HepG2 (cell line): Measurements from ENCODE around the gene ABHD15. TPM values are rescaled to one million over a fixed set of nuclear protein-coding genes. Genes with fewer than 3 reads are reported as not detected.

Experiments used
- GABPA ChIP-seq, 2 experiments: IDR thresholded peaks; 2 replicates each; pipeline ENCODE4 v1.6.1; 2011 to 2016; ENCODE audit warnings: low read depth in 2 of 2, low read length in 1 of 2, missing biosample characterization in 1 of 2, missing genetic modification characterization in 1 of 2
- HES4 ChIP-seq: sonication (generic); formaldehyde crosslinking; IDR thresholded peaks from 2 replicates; pipeline ENCODE4 v1.9.0; 2021; ENCODE audit warnings: mild to moderate bottlenecking, missing genetic modification reagents, borderline replicate concordance
- KDM5B ChIP-seq: sonication (generic); formaldehyde crosslinking; IDR thresholded peaks from 2 replicates; pipeline ENCODE4 v1.4.0; 2020; ENCODE audit warnings: missing genetic modification reagents, mild to moderate bottlenecking, borderline replicate concordance
- KMT2B ChIP-seq: IDR thresholded peaks from 2 replicates; pipeline ENCODE4 v1.6.1; 2016; ENCODE audit warnings: missing genetic modification reagents, missing compliant biosample characterization
- RARA ChIP-seq: IDR thresholded peaks from 2 replicates; pipeline ENCODE4 v1.6.1; 2016; ENCODE audit warnings: missing genetic modification reagents, missing compliant biosample characterization
- SNRNP70 ChIP-seq: fragments of 200-400 bp; formaldehyde crosslinking; IDR thresholded peaks from 2 replicates; pipeline ENCODE4 v1.6.1; 2017; ENCODE audit warnings: mild to moderate bottlenecking, low read depth, low read length, moderate library complexity
- SUZ12 ChIP-seq: fragments of 150-350 bp; IDR thresholded peaks from 2 replicates; pipeline ENCODE4 v1.6.1; 2014; ENCODE audit warnings: low read depth, low read length
- ZBTB33 ChIP-seq: sonication (generic); formaldehyde crosslinking; IDR thresholded peaks from 2 replicates; pipeline ENCODE4 v1.4.0; 2020; ENCODE audit warnings: missing genetic modification reagents
- ZBTB8A ChIP-seq: sonication (generic); formaldehyde crosslinking; IDR thresholded peaks from 2 replicates; pipeline ENCODE4 v1.4.0; 2020; ENCODE audit warnings: mild to moderate bottlenecking, low read depth, missing genetic modification reagents, borderline replicate concordance
- ZNF142 ChIP-seq: sonication (generic); formaldehyde crosslinking; IDR thresholded peaks from 2 replicates; pipeline ENCODE4 v1.4.0; 2020; ENCODE audit warnings: missing genetic modification reagents
- ZNF17 ChIP-seq: sonication (generic); formaldehyde crosslinking; IDR thresholded peaks from 2 replicates; pipeline ENCODE4 v1.5.0; 2020; ENCODE audit warnings: mild to moderate bottlenecking, missing genetic modification reagents
- ZNF343 ChIP-seq: sonication (generic); formaldehyde crosslinking; IDR thresholded peaks from 2 replicates; pipeline ENCODE4 v1.4.0; 2020; ENCODE audit warnings: mild to moderate bottlenecking, missing genetic modification reagents
- ZNF574 ChIP-seq: sonication (generic); formaldehyde crosslinking; IDR thresholded peaks from 2 replicates; pipeline ENCODE4 v1.4.0; 2020; ENCODE audit warnings: missing genetic modification reagents
- ZNF580 ChIP-seq: IDR thresholded peaks from 2 replicates; pipeline ENCODE4 v1.6.1; 2016; ENCODE audit warnings: low read depth, borderline replicate concordance
- ZNF629 ChIP-seq: sonication (generic); formaldehyde crosslinking; conservative IDR thresholded peaks from 2 replicates; pipeline ENCODE4 v1.5.0; 2020; ENCODE audit warnings: missing genetic modification reagents
- ZNF780A ChIP-seq: sonication (generic); formaldehyde crosslinking; IDR thresholded peaks from 2 replicates; pipeline ENCODE4 v1.8.0; 2022; ENCODE audit warnings: mild to moderate bottlenecking, missing genetic modification reagents, moderate library complexity
- ZNF781 ChIP-seq: sonication (generic); formaldehyde crosslinking; IDR thresholded peaks from 2 replicates; pipeline ENCODE4 v1.5.1; 2020; ENCODE audit warnings: borderline replicate concordance, mild to moderate bottlenecking, missing genetic modification reagents; ENCODE audit errors: not compliant biosample characterization
- polyA plus RNA-seq, 8 experiments: library from polyadenylated mRNA; depleted of rRNA in 3 of 8; stranded (reverse) in 7 of 8; unstranded in 1 of 8; fragments of >200 nt; fragmentation: Illumina TruSeq in 4 of 8; extraction: Trizol in 4 of 8; gene quantifications; 2 replicates each; pipeline versions ENCODE4 v1.2.1 to v1.2.3, GENCODE V29; 2011 to 2016; ENCODE audit warnings: low read depth in 4 of 8, missing spikeins in 1 of 8, mixed read lengths in 1 of 8; ENCODE audit not compliant: insufficient read depth in 1 of 8
- total RNA-seq, 5 experiments: library from RNA; depleted of rRNA; stranded (reverse); fragments of >200 nt; fragmentation: Illumina TruSeq; extraction: Trizol; gene quantifications; 2 replicates each; pipeline ENCODE4 v1.2.3, GENCODE V29; 2016; ENCODE audit warnings: low read depth in 1 of 5

Gene ABHD15
- total and polyA plus RNA-seq, 2 of the 13 experiments (the other 11 are each of a cell fraction or from before 2014, with no cell fraction given): 2.4 to 7.7 TPM

GRCh38 chr17:29567554-29568330 is 905 bp upstream of the ABHD15 start (continued):
- no peak for TF ChIP-seq ZBTB33
- TF ChIP-seq SUZ12: no peak
- TF ChIP-seq ZNF17 (CRISPR knock-in tag): no peak
- no peak for TF ChIP-seq ZBTB8A
- TF ChIP-seq RARA: no peak
- no peak for TF ChIP-seq ZNF574 (CRISPR knock-in tag)
- no peak for TF ChIP-seq ZNF580
- no peak for TF ChIP-seq ZNF343 (CRISPR knock-in tag)
- TF ChIP-seq HES4 (CRISPR knock-in tag): peak; percentile 53; the same call in 1 of the 2 replicates
- TF ChIP-seq KMT2B (CRISPR knock-in tag): no peak; the same call in 1 of the 2 replicates
- peak; percentile 53; the same call in 1 of the 2 replicates for TF ChIP-seq ZNF142 (CRISPR knock-in tag)
- 0 out of 2 replicates have a peak, but pooled peaks have one; percentile 70 for TF ChIP-seq ZNF780A (CRISPR knock-in tag)
- TF ChIP-seq GABPA (IDR thresholded peaks at IDR 0.05; ENCODE audit: low read depth, low read length): no peak
- TF ChIP-seq GABPA (CRISPR knock-in tag; IDR thresholded peaks at IDR 0.05; ENCODE audit: low read depth): no peak
- TF ChIP-seq KDM5B (CRISPR knock-in tag): no peak
- TF ChIP-seq ZNF629 (CRISPR knock-in tag): no peak
- TF ChIP-seq SNRNP70: no peak
- TF ChIP-seq ZNF781 (CRISPR knock-in tag): no peak
